Frontal cortex (tissue), 4 donors: ENCODE measurements around the gene PARP2. TPM values are rescaled to one million over a fixed set of nuclear protein-coding genes. Genes with fewer than 3 reads are reported as not detected.
"Not testable (repeated sequence)": the region's sequence is repeated elsewhere in the genome, so short reads cannot be mapped to it uniquely, and the experiment has no call there.

ENCODE experiments used
- DNase-seq, 2 donors: peaks; one replicate each; pipeline ENCODE4 v3.0.0; 2012; ENCODE audit warnings: low spot score in 2 of 2
- FAIRE-seq: peaks from 2 replicates; lab custom pipeline; 2012; peaks lifted over from hg19 to GRCh38; lab: Jason Lieb, UNC
- total RNA-seq: library from RNA; depleted of rRNA; stranded (reverse); fragments of >200 nt; gene quantifications from one replicate; pipeline ENCODE4 v1.2.3, GENCODE V29; 2014
- donor health status: control.
- donor health status: control.
- donor health status: control.

PARP2 gene
- 20.8 TPM for total RNA-seq

GRCh38 chr14:20343092-20343861, at the start of gene PARP2:
TSS of gene PARP2 (plus strand) at chr14:20343635. CDS start at chr14:20343642, 7 bp downstream.
- DNase-seq (peak; percentile 85 to 92), FAIRE-seq (peak; percentile 94)

GRCh38 chr14:20294636-20295035, 48.8 kb upstream of the PARP2 start:
- no peak for FAIRE-seq
- DNase-seq, result no peak

GRCh38 chr14:20295067-20295466, 48.4 kb upstream of the PARP2 start:
- DNase-seq, result no peak
- no peak for FAIRE-seq

- no peak for DNase-seq
- no peak for FAIRE-seq
Measured at GRCh38 chr14:20302042-20302755, 41.2 kb upstream of the PARP2 start.

- DNase-seq (peak; percentile 80 to 81), FAIRE-seq (no peak)
Measured at GRCh38 chr14:20305265-20306078, 38.0 kb upstream of the PARP2 start, which contains the start of gene TTC5. TSS of gene TTC5 (minus strand) at chr14:20305951. CDS start at chr14:20305937, 14 bp downstream.

- DNase-seq (peak in 1 of 2 donors; percentile 16), FAIRE-seq (no peak)
Measured at GRCh38 chr14:20306079-20306423, 37.4 kb upstream of the PARP2 start.

GRCh38 chr14:20314026-20314425, 29.4 kb upstream of the PARP2 start:
- no peak for FAIRE-seq
- no peak for DNase-seq

- DNase-seq (no peak), FAIRE-seq (no peak)
Measured at GRCh38 chr14:20317720-20318119, 25.7 kb upstream of the PARP2 start.

- peak; percentile 94 for FAIRE-seq
Measured at GRCh38 chr14:20327005-20327869, 16.2 kb upstream of the PARP2 start.

GRCh38 chr14:20328705-20329104, 14.7 kb upstream of the PARP2 start:
- no peak for FAIRE-seq
- DNase-seq, result no peak

More at GRCh38 chr14:20327005-20327869, 16.2 kb upstream of the PARP2 start:
- DNase-seq, result peak; percentile 36 to 58

GRCh38 chr14:20329355-20329754, 14.1 kb upstream of the PARP2 start:
- DNase-seq (no peak), FAIRE-seq (no peak)

GRCh38 chr14:20331053-20331613, 12.3 kb upstream of the PARP2 start:
- FAIRE-seq (no peak), DNase-seq (no peak)

GRCh38 chr14:20332431-20332787, 11.0 kb upstream of the PARP2 start:
- no peak for DNase-seq
- FAIRE-seq, result no peak

- FAIRE-seq, result no peak
- DNase-seq, result peak; percentile 49 to 82
Measured at GRCh38 chr14:20332788-20333493, 10.5 kb upstream of the PARP2 start, which contains the start of gene CCNB1IP1. TSS of gene CCNB1IP1 (minus strand) at chr14:20333279. CDS start at chr14:20316523, 16,756 bp downstream.

- FAIRE-seq, result no peak
- DNase-seq, result no peak
Measured at GRCh38 chr14:20333494-20333841, 10.0 kb upstream of the PARP2 start.

GRCh38 chr14:20334017-20334416, 9.4 kb upstream of the PARP2 start:
- no peak for FAIRE-seq

GRCh38 chr14:20341032-20341431, 2.4 kb upstream of the PARP2 start:
- not testable (repeated sequence) for FAIRE-seq, DNase-seq

More at GRCh38 chr14:20334017-20334416, 9.4 kb upstream of the PARP2 start:
- DNase-seq, result no peak

GRCh38 chr14:20341646-20342045, 1.8 kb upstream of the PARP2 start:
- DNase-seq (no peak), FAIRE-seq (no peak)

GRCh38 chr14:20343862-20344220, 406 bp downstream of the PARP2 start:
- FAIRE-seq, result no peak

More at GRCh38 chr14:20343862-20344220, 406 bp downstream of the PARP2 start:
- no peak for DNase-seq
